Cardiac muscle cell (in vitro differentiated cells and primary cell): ENCODE measurements around the gene KLHL40. TPM values are rescaled to one million over a fixed set of nuclear protein-coding genes. Genes with fewer than 3 reads are reported as not detected.

Experiments used
- DNase-seq, 2 donors: peaks; one replicate each; pipeline versions ENCODE4 v3.0.0 to v3.0.0-alpha.2; 2010 to 2017; ENCODE audit warnings: low read depth in 1 of 2, low spot score in 1 of 2
- H3K27ac ChIP-seq: fragments of 200-600 bp; sonication (generic); 2 replicates; pipeline ENCODE4 v1.5.1; 2016
- H3K27me3 ChIP-seq: fragments of 200-600 bp; sonication (generic); 2 replicates; pipeline ENCODE4 v1.6.0; 2016; ENCODE audit warnings: control low read depth
- H3K36me3 ChIP-seq: fragments of 200-600 bp; sonication (generic); 2 replicates; pipeline ENCODE4 v1.5.1; 2016; ENCODE audit warnings: control low read depth
- H3K4me1 ChIP-seq: fragments of 200-600 bp; sonication (generic); 2 replicates; pipeline ENCODE4 v1.8.1; 2017; ENCODE audit warnings: low read depth, mild to moderate bottlenecking, mixed run types
- H3K4me3 ChIP-seq: fragments of 200-600 bp; sonication (generic); 2 replicates; pipeline ENCODE4 v1.5.1; 2016; ENCODE audit warnings: mild to moderate bottlenecking
- H3K9me3 ChIP-seq: fragments of 200-600 bp; sonication (generic); 2 replicates; pipeline ENCODE4 v1.5.1; 2017; ENCODE audit warnings: low read depth, mild to moderate bottlenecking, control low read depth
- CTCF ChIP-seq: IDR thresholded peaks from 2 replicates; pipeline ENCODE4 v1.5.1; 2012; ENCODE audit warnings: low read depth, mild to moderate bottlenecking, low read length
- polyA plus RNA-seq: library from polyadenylated mRNA; unstranded; fragments of >200 nt; fragmentation: Nextera tagmentation; extraction: Ambion mirVana; gene quantifications from 2 replicates; pipeline ENCODE4 v1.2.1, GENCODE V29; 2016
- total RNA-seq: library from RNA; depleted of rRNA; stranded (reverse); fragments of >200 nt; gene quantifications from 2 replicates; pipeline ENCODE4 v1.2.3, GENCODE V29; 2016

Gene KLHL40
- total and polyA plus RNA-seq, 2 experiments from 2014 or later: 0.39 to 0.66 TPM

- peaks cover 10% of the 10 kb centered on the region for H3K4me1 ChIP-seq
- H3K27me3 ChIP-seq: no peaks in the 10 kb centered on the region
- no peaks in the 10 kb centered on the region for H3K9me3 ChIP-seq
- H3K4me3 ChIP-seq: no peak overlapping the region
- no peak overlapping the region for H3K27ac ChIP-seq
- H3K36me3 ChIP-seq: peaks cover 4% of the 10 kb centered on the region
- DNase-seq: no peak
- TF ChIP-seq CTCF: no peak
Observed at GRCh38 chr3:42655331-42655888, 29.9 kb upstream of the KLHL40 start.

DNA sequence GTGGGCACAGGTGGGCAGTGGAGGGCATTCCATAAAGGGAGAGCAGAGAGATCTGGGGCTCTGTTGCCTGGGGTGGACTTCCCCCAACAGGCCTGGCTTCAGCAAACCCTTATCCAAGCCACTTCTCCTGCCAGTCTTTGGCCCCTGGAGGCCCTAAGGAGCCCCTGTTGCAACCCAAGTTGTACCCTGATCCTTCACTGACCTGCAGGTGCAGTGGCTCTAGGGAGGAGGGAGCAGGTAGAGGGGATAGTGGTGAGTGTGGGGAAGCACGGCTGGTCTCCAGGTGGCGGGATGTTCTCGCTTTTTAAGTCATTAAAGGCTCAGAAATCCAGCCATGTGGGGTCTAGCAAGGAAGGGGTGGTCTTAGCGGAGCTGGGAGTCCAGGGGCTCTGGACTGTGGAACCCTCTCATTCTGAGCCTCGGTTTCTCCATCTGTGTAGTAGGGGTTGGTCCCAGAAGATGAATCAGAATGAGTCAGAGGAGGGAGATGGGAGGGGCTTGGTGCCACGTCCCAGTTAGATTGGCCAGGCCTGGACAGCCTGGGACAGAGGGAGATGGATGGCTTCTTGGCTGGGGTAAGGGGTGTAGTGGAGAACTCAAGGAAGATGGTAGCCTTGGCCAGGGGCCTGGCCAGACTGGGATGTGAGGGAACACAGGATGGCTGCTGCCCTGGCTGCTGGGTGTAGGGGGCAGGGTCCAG is 29.2 kb upstream of the KLHL40 start:
- H3K27ac ChIP-seq: no peak overlapping the region
- H3K27me3 ChIP-seq: no peaks in the 10 kb centered on the region
- H3K4me3 ChIP-seq: no peak overlapping the region
- H3K9me3 ChIP-seq: no peaks in the 10 kb centered on the region
- H3K4me1 ChIP-seq: peaks cover 10% of the 10 kb centered on the region
- peak in 1 of 2 donors; percentile 40 for DNase-seq
- no peak for TF ChIP-seq CTCF
- H3K36me3 ChIP-seq: peaks cover 4% of the 10 kb centered on the region

GRCh38 chr3:42656680-42657610 is 28.4 kb upstream of the KLHL40 start:
- H3K36me3 ChIP-seq: peaks cover 4% of the 10 kb centered on the region
- peak overlapping the region; percentile 17 for H3K27ac ChIP-seq
- no peaks in the 10 kb centered on the region for H3K27me3 ChIP-seq
- H3K4me3 ChIP-seq: no peak overlapping the region
- peaks cover 10% of the 10 kb centered on the region for H3K4me1 ChIP-seq
- no peaks in the 10 kb centered on the region for H3K9me3 ChIP-seq
- DNase-seq: no peak
- TF ChIP-seq CTCF: no peak

DNA sequence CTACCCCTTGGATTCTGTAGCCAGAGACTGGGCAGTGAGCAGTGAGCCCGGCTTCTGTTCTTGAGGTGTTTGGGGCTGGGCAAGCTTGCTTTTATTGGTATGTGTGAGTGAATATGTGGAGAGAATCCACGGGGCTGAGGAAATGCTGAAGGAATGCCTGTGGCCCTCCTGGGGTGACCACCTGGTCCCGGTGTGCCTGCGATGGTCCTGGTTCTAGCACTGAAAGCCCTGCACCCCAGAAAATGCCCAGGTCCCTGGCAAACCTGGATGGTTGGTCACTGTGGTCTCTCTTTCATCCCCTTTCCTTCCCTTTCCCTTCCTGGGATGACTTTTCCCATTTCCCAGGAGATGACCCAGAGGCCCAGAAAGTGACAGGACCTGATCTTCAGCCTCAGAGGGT is 27.7 kb upstream of the KLHL40 start:
- Histone ChIP-seq H3K27ac (peak overlapping the region; percentile 17), H3K27me3 (no peaks in the 10 kb centered on the region), H3K9me3 (no peaks in the 10 kb centered on the region), H3K36me3 (peaks cover 4% of the 10 kb centered on the region), H3K4me3 (no peak overlapping the region), H3K4me1 (peaks cover 8% of the 10 kb centered on the region)
- TF ChIP-seq CTCF: no peak
- no peak for DNase-seq

- Histone ChIP-seq H3K36me3 (peaks cover 4% of the 10 kb centered on the region), H3K27ac (no peak overlapping the region), H3K9me3 (no peaks in the 10 kb centered on the region), H3K4me1 (peaks cover 2% of the 10 kb centered on the region), H3K4me3 (no peak overlapping the region), H3K27me3 (no peaks in the 10 kb centered on the region)
- no peak for TF ChIP-seq CTCF
- DNase-seq: no peak
Observed at GRCh38 chr3:42658091-42658770, 27.1 kb upstream of the KLHL40 start.
